Stimulated activated naive CD4-positive, alpha-beta T cell (primary cell): ENCODE results near the gene PTTG2.
A peak's percentile ranks its signal among the peaks of the same experiment; 100 is the strongest.

Experiments used
- DNase-seq, 6 experiments: peaks; one replicate each; lab custom pipeline; 2025; lab: John Stamatoyannopoulos, UW

Gene PTTG2

GRCh38 chr4:37985730-37986275 lies 25.6 kb downstream of the PTTG2 start:
- DNase-seq = no peak

GRCh38 chr4:37988670-37989069 lies 28.5 kb downstream of the PTTG2 start:
- DNase-seq = no peak

GRCh38 chr4:37989398-37990260 lies 29.4 kb downstream of the PTTG2 start:
- DNase-seq = no peak

GRCh38 chr4:37990731-37991245 lies 30.6 kb downstream of the PTTG2 start:
- no peak for DNase-seq

- DNase-seq = no peak
These were observed 31.6 kb downstream of the PTTG2 start for GRCh38 chr4:37991623-37992410.

- no peak for DNase-seq
These were observed 33.6 kb downstream of the PTTG2 start for GRCh38 chr4:37993806-37994205.

GRCh38 chr4:37994569-37994968 lies 34.4 kb downstream of the PTTG2 start:
- no peak for DNase-seq

- DNase-seq = no peak
These were observed 35.2 kb downstream of the PTTG2 start for GRCh38 chr4:37995299-37995821.

- DNase-seq = no peak
These were observed 36.0 kb downstream of the PTTG2 start for GRCh38 chr4:37995981-37996775.

GRCh38 chr4:37998226-37998625 lies 38.0 kb downstream of the PTTG2 start:
- DNase-seq = no peak

- DNase-seq = peak in 3 of 6 experiments; percentile 4 to 25 (median 14)
These were observed 39.0 kb downstream of the PTTG2 start for GRCh38 chr4:37999000-37999716.

GRCh38 chr4:37999965-38000364 lies 39.8 kb downstream of the PTTG2 start:
- DNase-seq = no peak

- no peak for DNase-seq
These were observed 41.7 kb downstream of the PTTG2 start for GRCh38 chr4:38001927-38002326.

GRCh38 chr4:38002451-38003071 lies 42.4 kb downstream of the PTTG2 start:
- DNase-seq = no peak

GRCh38 chr4:38003102-38003501 lies 42.9 kb downstream of the PTTG2 start:
- no peak for DNase-seq

GRCh38 chr4:38003628-38004027 lies 43.4 kb downstream of the PTTG2 start:
- no peak for DNase-seq

- DNase-seq = no peak
These were observed 43.9 kb downstream of the PTTG2 start for GRCh38 chr4:38004062-38004461.

- DNase-seq = no peak
These were observed 44.7 kb downstream of the PTTG2 start for GRCh38 chr4:38004887-38005286.

- DNase-seq = no peak
These were observed 45.4 kb downstream of the PTTG2 start for GRCh38 chr4:38005637-38006036.

GRCh38 chr4:38007645-38008044 lies 47.4 kb downstream of the PTTG2 start:
- no peak for DNase-seq
